MM.1S (cell line): ENCODE results near the gene SLC49A3.

Experiments
- DNase-seq: peaks from one replicate; pipeline ENCODE4 v3.0.0-alpha.2; 2015
- H2AFZ ChIP-seq: fragments of 300-600 bp; sonication (generic); 2 replicates; pipeline ENCODE4 v1.6.0; 2016; ENCODE audit warnings: antibody characterized with exemption, low read length
- H3F3A ChIP-seq: fragments of 300-600 bp; sonication (generic); 2 replicates; pipeline ENCODE4 v1.6.1; 2016; ENCODE audit warnings: mild to moderate bottlenecking, antibody characterized with exemption, low read length, moderate library complexity, mixed read lengths; ENCODE audit not compliant: insufficient read depth
- H3K27ac ChIP-seq: fragments of 300-600 bp; sonication (generic); 2 replicates; pipeline ENCODE4 v1.5.1; 2016; ENCODE audit warnings: mild to moderate bottlenecking, low read length
- H3K27me3 ChIP-seq: fragments of 300-600 bp; sonication (generic); replicated peaks from 2 replicates; pipeline ENCODE4 v1.6.0; 2016; ENCODE audit warnings: low read length; ENCODE audit not compliant: insufficient read depth
- H3K36me3 ChIP-seq: fragments of 300-600 bp; sonication (generic); replicated peaks from 2 replicates; pipeline ENCODE4 v1.6.1; 2016; ENCODE audit warnings: mild to moderate bottlenecking, low read length, mixed read lengths; ENCODE audit not compliant: insufficient read depth
- H3K4me1 ChIP-seq: fragments of 300-600 bp; sonication (generic); 2 replicates; pipeline ENCODE4 v1.6.1; 2016; ENCODE audit warnings: low read length, mixed read lengths
- H3K4me2 ChIP-seq: fragments of 300-600 bp; sonication (generic); 2 replicates; pipeline ENCODE4 v1.6.0; 2016; ENCODE audit warnings: low read depth, low read length
- H3K4me3 ChIP-seq: fragments of 300-600 bp; sonication (generic); 2 replicates; pipeline ENCODE4 v1.5.1; 2016; ENCODE audit warnings: low read length, mixed read lengths
- H3K79me2 ChIP-seq: fragments of 300-600 bp; sonication (generic); 2 replicates; pipeline ENCODE4 v1.6.1; 2016; ENCODE audit warnings: mixed run types, low read length, mixed read lengths
- H3K9ac ChIP-seq: fragments of 300-600 bp; sonication (generic); 2 replicates; pipeline ENCODE4 v1.6.1; 2016; ENCODE audit warnings: low read length, mixed read lengths
- H3K9me2 ChIP-seq: fragments of 300-600 bp; sonication (generic); replicated peaks from 2 replicates; pipeline ENCODE4 v1.6.1; 2016; ENCODE audit warnings: mild to moderate bottlenecking, low read length, mixed read lengths; ENCODE audit not compliant: insufficient read depth
- H3K9me3 ChIP-seq: fragments of 300-600 bp; sonication (generic); replicated peaks from 2 replicates; pipeline ENCODE4 v1.6.1; 2016; ENCODE audit warnings: mild to moderate bottlenecking, low read length, mixed read lengths; ENCODE audit not compliant: insufficient read depth
- H4K20me1 ChIP-seq: fragments of 300-600 bp; sonication (generic); 2 replicates; pipeline ENCODE4 v1.6.1; 2016; ENCODE audit warnings: mild to moderate bottlenecking, low read length, moderate library complexity, mixed read lengths; ENCODE audit not compliant: insufficient read depth
- EZH2 ChIP-seq: fragments of 300-600 bp; sonication (generic); optimal IDR thresholded peaks from 2 replicates; pipeline ENCODE3; 2017; ENCODE audit warnings: low read depth, mild to moderate bottlenecking, antibody characterized with exemption, low read length, mixed read lengths
- EZH2phosphoT487 ChIP-seq: fragments of 300-600 bp; sonication (generic); IDR thresholded peaks from 2 replicates; pipeline ENCODE4 v1.6.1; 2018; ENCODE audit warnings: antibody characterized with exemption, low read length
- TF ChIP-seq, protein P1 (sequence below): fragments of 300-600 bp; sonication (generic); IDR thresholded peaks from 2 replicates; pipeline ENCODE4 v1.5.1; 2016; ENCODE audit warnings: antibody characterized with exemption, low read length, mixed read lengths

Gene SLC49A3

DNA sequence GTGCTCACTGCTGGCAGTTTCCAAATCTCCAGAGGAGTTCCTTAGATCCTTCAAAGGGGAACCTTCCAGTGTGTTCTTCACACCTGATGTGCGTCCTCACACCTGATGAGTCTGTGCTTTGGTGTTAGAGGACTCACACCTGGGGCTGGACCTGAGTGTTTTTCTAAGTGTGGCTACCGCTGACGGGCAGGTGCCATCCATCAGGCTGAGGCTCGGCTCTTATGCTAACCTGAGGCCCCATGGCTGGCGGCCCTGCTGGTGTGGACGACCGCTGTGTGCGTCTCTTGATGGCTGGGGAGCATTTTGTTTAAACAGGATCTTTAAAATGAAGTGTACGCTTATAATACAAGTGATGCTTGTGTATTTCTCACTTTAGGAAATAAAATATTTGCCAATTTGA is 45.1 kb upstream of the SLC49A3 start:
- Histone ChIP-seq H3F3A (no peaks in the 10 kb centered on the region), H3K9me2 (no peaks in the 10 kb centered on the region), H3K4me1 (no peaks in the 10 kb centered on the region), H3K4me3 (no peak overlapping the region), H3K9ac (no peak overlapping the region), H3K27me3 (no peaks in the 10 kb centered on the region), H3K9me3 (no peaks in the 10 kb centered on the region), H3K79me2 (no peaks in the 10 kb centered on the region), H2AFZ (no peak overlapping the region), H3K27ac (no peak overlapping the region), H4K20me1 (no peaks in the 10 kb centered on the region), H3K4me2 (no peak overlapping the region), H3K36me3 (no peaks in the 10 kb centered on the region)
- no peak for DNase-seq
- TF ChIP-seq EZH2phosphoT487 (no peak), EZH2 (no peak)
- TF ChIP-seq, protein P1, sequence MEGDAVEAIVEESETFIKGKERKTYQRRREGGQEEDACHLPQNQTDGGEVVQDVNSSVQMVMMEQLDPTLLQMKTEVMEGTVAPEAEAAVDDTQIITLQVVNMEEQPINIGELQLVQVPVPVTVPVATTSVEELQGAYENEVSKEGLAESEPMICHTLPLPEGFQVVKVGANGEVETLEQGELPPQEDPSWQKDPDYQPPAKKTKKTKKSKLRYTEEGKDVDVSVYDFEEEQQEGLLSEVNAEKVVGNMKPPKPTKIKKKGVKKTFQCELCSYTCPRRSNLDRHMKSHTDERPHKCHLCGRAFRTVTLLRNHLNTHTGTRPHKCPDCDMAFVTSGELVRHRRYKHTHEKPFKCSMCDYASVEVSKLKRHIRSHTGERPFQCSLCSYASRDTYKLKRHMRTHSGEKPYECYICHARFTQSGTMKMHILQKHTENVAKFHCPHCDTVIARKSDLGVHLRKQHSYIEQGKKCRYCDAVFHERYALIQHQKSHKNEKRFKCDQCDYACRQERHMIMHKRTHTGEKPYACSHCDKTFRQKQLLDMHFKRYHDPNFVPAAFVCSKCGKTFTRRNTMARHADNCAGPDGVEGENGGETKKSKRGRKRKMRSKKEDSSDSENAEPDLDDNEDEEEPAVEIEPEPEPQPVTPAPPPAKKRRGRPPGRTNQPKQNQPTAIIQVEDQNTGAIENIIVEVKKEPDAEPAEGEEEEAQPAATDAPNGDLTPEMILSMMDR = no peak

DNA sequence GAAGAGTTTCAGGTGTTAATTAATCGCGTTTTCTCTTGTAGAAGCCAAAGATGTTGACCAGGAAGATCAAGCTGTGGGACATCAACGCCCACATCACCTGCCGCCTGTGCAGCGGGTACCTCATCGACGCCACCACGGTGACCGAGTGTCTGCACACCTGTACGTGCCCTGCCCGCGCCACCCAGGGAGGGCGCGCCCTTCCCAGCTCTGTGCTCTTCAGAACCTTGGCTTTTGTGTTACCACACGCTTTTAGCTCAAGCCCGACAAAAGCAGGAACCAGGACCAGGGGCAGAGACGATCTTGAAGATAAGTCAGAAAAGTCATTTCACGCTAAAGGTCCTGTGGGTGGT is 44.7 kb upstream of the SLC49A3 start:
- Histone ChIP-seq H3K79me2 (no peaks in the 10 kb centered on the region), H3K36me3 (no peaks in the 10 kb centered on the region), H3K4me1 (no peaks in the 10 kb centered on the region), H3K9me2 (no peaks in the 10 kb centered on the region), H3K9ac (no peak overlapping the region), H3K4me3 (no peak overlapping the region), H3F3A (no peaks in the 10 kb centered on the region), H3K4me2 (no peak overlapping the region), H4K20me1 (no peaks in the 10 kb centered on the region), H2AFZ (no peak overlapping the region), H3K27me3 (no peaks in the 10 kb centered on the region), H3K27ac (no peak overlapping the region), H3K9me3 (no peaks in the 10 kb centered on the region)
- DNase-seq = no peak
- TF ChIP-seq EZH2 (no peak), EZH2phosphoT487 (no peak)
- TF ChIP-seq, protein P1 = no peak

DNA sequence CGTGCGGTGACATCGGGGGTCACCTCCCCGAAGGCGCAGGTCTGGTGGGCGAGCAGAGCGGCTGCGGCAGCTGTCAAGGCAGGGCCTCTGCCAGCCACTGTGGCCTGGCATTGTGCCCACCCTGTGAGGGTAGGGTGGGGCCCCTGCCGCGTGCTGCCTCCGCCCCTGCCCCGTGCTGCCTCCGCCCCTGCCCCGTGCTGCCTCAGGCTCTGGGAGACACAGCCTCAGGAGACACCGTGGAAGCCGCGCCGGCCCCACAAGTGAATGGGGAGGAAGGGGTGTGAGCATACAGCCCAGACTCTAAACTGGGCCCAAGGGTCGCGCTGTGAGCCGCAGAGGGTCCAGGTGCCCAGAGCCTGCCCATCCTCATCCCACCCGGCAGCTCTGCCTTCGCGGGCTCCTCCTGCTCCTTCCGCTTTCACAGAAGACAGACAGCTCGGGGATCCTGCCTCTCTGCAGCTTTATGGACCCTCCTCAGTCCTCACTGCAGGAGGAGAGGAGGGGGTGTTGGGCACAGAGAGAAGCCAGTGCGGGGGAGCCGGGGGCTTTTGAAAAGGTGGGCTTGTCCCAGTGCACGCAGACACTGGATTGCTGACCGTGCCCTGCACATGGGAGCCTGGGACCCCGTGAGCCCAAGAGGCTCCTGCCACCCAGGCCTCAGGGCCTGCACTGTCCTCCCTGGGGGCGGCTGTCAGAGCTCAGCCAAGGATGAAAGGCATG is 44.1 kb upstream of the SLC49A3 start:
- H3K9me3 ChIP-seq = no peaks in the 10 kb centered on the region
- no peak overlapping the region for H3K4me2 ChIP-seq
- no peak overlapping the region for H3K27ac ChIP-seq
- no peak for DNase-seq
- H3K4me3 ChIP-seq = no peak overlapping the region
- no peaks in the 10 kb centered on the region for H3K27me3 ChIP-seq
- H3K79me2 ChIP-seq = no peaks in the 10 kb centered on the region
- H4K20me1 ChIP-seq = no peaks in the 10 kb centered on the region
- H3F3A ChIP-seq = no peaks in the 10 kb centered on the region
- no peaks in the 10 kb centered on the region for H3K36me3 ChIP-seq
- no peaks in the 10 kb centered on the region for H3K9me2 ChIP-seq
- H2AFZ ChIP-seq = no peak overlapping the region
- TF ChIP-seq, protein P1 = no peak
- TF ChIP-seq EZH2phosphoT487 (no peak), EZH2 (no peak)
- no peaks in the 10 kb centered on the region for H3K4me1 ChIP-seq
- no peak overlapping the region for H3K9ac ChIP-seq
